Measurements from ENCODE around the gene TEAD2.
A peak's percentile ranks its signal among the peaks of the same experiment; 100 is the strongest.
"Not testable (repeated sequence)": the region's sequence is repeated elsewhere in the genome, so short reads cannot be mapped to it uniquely, and the experiment has no call there.

Gene TEAD2

GRCh38 chr19:49301165-49301865 lies 60.9 kb downstream of the TEAD2 start:
- H3K4me3 ChIP-seq (ENCODE audit: low read length in 2 of 2): no peak overlapping the region
- H3K36me3 ChIP-seq (replicated peaks in 1 of 2; ENCODE audit: control insufficient read depth in 2 of 2, insufficient read depth in 2 of 2, low read length in 2 of 2): peaks cover 2 to 32% of the 10 kb centered on the region in 2 donors
- H4K8ac ChIP-seq (ENCODE audit: low read depth, low read length): no peak overlapping the region
- H3K4me2 ChIP-seq (ENCODE audit: insufficient read depth, low read length, poor library complexity, severe bottlenecking): no peak overlapping the region
- DNase-seq (ENCODE audit: low spot score): peak; percentile 67
- no peak overlapping the region for H2BK15ac ChIP-seq (ENCODE audit: low read length)
- H2AFZ ChIP-seq (ENCODE audit: low read length): peak overlapping the region; percentile 48
- no peak overlapping the region for H2AK5ac ChIP-seq (ENCODE audit: low read depth, low read length)
- H2BK120ac ChIP-seq (ENCODE audit: low read depth, low read length): no peak overlapping the region
- H3K79me1 ChIP-seq (ENCODE audit: low read depth, low read length): no peaks in the 10 kb centered on the region
- no peaks in the 10 kb centered on the region for H3K27me3 ChIP-seq (ENCODE audit: control insufficient read depth in 3 of 3, insufficient read depth in 3 of 3, low read depth in 1 of 3, low read length in 3 of 3)
- H3K4ac ChIP-seq (ENCODE audit: low read length): no peak overlapping the region
- H3K14ac ChIP-seq (ENCODE audit: low read length): no peak overlapping the region
- no CpG with 5 or more reads among the region's 8 CpGs for WGBS, 2 donors (ENCODE audit: extremely low coverage in 2 of 2, insufficient read length in 2 of 2, insufficient replicate concordance in 1 of 2)
- H3K18ac ChIP-seq (ENCODE audit: low read length): no peak overlapping the region
- no peak overlapping the region for H2BK5ac ChIP-seq (ENCODE audit: low read length)
- H3K9me3 ChIP-seq (replicated peaks in 1 of 2; ENCODE audit: control insufficient read depth in 2 of 2, insufficient read depth in 1 of 2, low read depth in 1 of 2, low read length in 2 of 2): peaks cover 0 to 13% of the 10 kb centered on the region in 2 donors
- H3K9ac ChIP-seq (ENCODE audit: low read depth, low read length, poor library complexity): no peak overlapping the region
- H3K4me1 ChIP-seq (ENCODE audit: control insufficient read depth in 2 of 2, insufficient read depth in 1 of 2, low read depth in 1 of 2, low read length in 2 of 2): peaks cover 0 to 3% of the 10 kb centered on the region in 2 donors
- H3K27ac ChIP-seq (replicated peaks; ENCODE audit: low read length): no peak overlapping the region
- no peak overlapping the region for H2BK12ac ChIP-seq (ENCODE audit: low read length)
- no peak overlapping the region for H4K91ac ChIP-seq (ENCODE audit: low read depth, low read length, poor library complexity)
- peak overlapping the region; percentile 62 for H3K23ac ChIP-seq (ENCODE audit: low read depth, low read length, poor library complexity)

- not testable (repeated sequence) for H4K91ac ChIP-seq (ENCODE audit: low read depth, low read length, poor library complexity); DNase-seq (ENCODE audit: low spot score); H3K23ac ChIP-seq (ENCODE audit: low read depth, low read length, poor library complexity); H2BK12ac ChIP-seq (ENCODE audit: low read length); H3K9ac ChIP-seq (ENCODE audit: low read depth, low read length, poor library complexity); H3K18ac ChIP-seq (ENCODE audit: low read length); H3K27me3 ChIP-seq (ENCODE audit: control insufficient read depth in 3 of 3, insufficient read depth in 3 of 3, low read depth in 1 of 3, low read length in 3 of 3); H3K9me3 ChIP-seq (replicated peaks in 1 of 2; ENCODE audit: control insufficient read depth in 2 of 2, insufficient read depth in 1 of 2, low read depth in 1 of 2, low read length in 2 of 2); H3K4ac ChIP-seq (ENCODE audit: low read length); H4K8ac ChIP-seq (ENCODE audit: low read depth, low read length); H3K4me2 ChIP-seq (ENCODE audit: insufficient read depth, low read length, poor library complexity, severe bottlenecking); H2BK15ac ChIP-seq (ENCODE audit: low read length); H2BK120ac ChIP-seq (ENCODE audit: low read depth, low read length); H2AK5ac ChIP-seq (ENCODE audit: low read depth, low read length); H3K14ac ChIP-seq (ENCODE audit: low read length); H3K4me3 ChIP-seq (ENCODE audit: low read length in 2 of 2); H3K79me1 ChIP-seq (ENCODE audit: low read depth, low read length); H2AFZ ChIP-seq (ENCODE audit: low read length); H3K27ac ChIP-seq (replicated peaks; ENCODE audit: low read length); H3K4me1 ChIP-seq (ENCODE audit: control insufficient read depth in 2 of 2, insufficient read depth in 1 of 2, low read depth in 1 of 2, low read length in 2 of 2); H2BK5ac ChIP-seq (ENCODE audit: low read length)
- WGBS, 2 donors (ENCODE audit: extremely low coverage in 2 of 2, insufficient read length in 2 of 2, insufficient replicate concordance in 1 of 2): no CpG with 5 or more reads among the region's 3 CpGs
- peaks cover 0 to 23% of the 10 kb centered on the region in 2 donors for H3K36me3 ChIP-seq (replicated peaks in 1 of 2; ENCODE audit: control insufficient read depth in 2 of 2, insufficient read depth in 2 of 2, low read length in 2 of 2)
Measured at GRCh38 chr19:49298653-49299052, 63.6 kb downstream of the TEAD2 start.

- no peak overlapping the region for H3K4me2 ChIP-seq (ENCODE audit: insufficient read depth, low read length, poor library complexity, severe bottlenecking)
- no peaks in the 10 kb centered on the region for H3K9me3 ChIP-seq (replicated peaks in 1 of 2; ENCODE audit: control insufficient read depth in 2 of 2, insufficient read depth in 1 of 2, low read depth in 1 of 2, low read length in 2 of 2)
- H3K4me3 ChIP-seq (ENCODE audit: low read length in 2 of 2): no peak overlapping the region
- H3K27me3 ChIP-seq (ENCODE audit: control insufficient read depth in 3 of 3, insufficient read depth in 3 of 3, low read depth in 1 of 3, low read length in 3 of 3): no peaks in the 10 kb centered on the region
- no peak overlapping the region for H3K18ac ChIP-seq (ENCODE audit: low read length)
- WGBS, 2 donors (ENCODE audit: extremely low coverage in 2 of 2, insufficient read length in 2 of 2, insufficient replicate concordance in 1 of 2): no CpG with 5 or more reads among the region's 3 CpGs
- no peak overlapping the region for H2AK5ac ChIP-seq (ENCODE audit: low read depth, low read length)
- no peak overlapping the region for H3K9ac ChIP-seq (ENCODE audit: low read depth, low read length, poor library complexity)
- no peak overlapping the region for H2BK120ac ChIP-seq (ENCODE audit: low read depth, low read length)
- H3K4ac ChIP-seq (ENCODE audit: low read length): no peak overlapping the region
- no peak overlapping the region for H2AFZ ChIP-seq (ENCODE audit: low read length)
- no peak overlapping the region for H2BK5ac ChIP-seq (ENCODE audit: low read length)
- peaks cover 0 to 3% of the 10 kb centered on the region in 2 donors for H3K4me1 ChIP-seq (ENCODE audit: control insufficient read depth in 2 of 2, insufficient read depth in 1 of 2, low read depth in 1 of 2, low read length in 2 of 2)
- no peak overlapping the region for H3K27ac ChIP-seq (replicated peaks; ENCODE audit: low read length)
- H3K79me1 ChIP-seq (ENCODE audit: low read depth, low read length): no peaks in the 10 kb centered on the region
- H4K8ac ChIP-seq (ENCODE audit: low read depth, low read length): no peak overlapping the region
- H4K91ac ChIP-seq (ENCODE audit: low read depth, low read length, poor library complexity): no peak overlapping the region
- H3K14ac ChIP-seq (ENCODE audit: low read length): no peak overlapping the region
- no peak overlapping the region for H2BK12ac ChIP-seq (ENCODE audit: low read length)
- H3K36me3 ChIP-seq (replicated peaks in 1 of 2; ENCODE audit: control insufficient read depth in 2 of 2, insufficient read depth in 2 of 2, low read length in 2 of 2): peaks cover 3 to 35% of the 10 kb centered on the region in 2 donors
- no peak overlapping the region for H3K23ac ChIP-seq (ENCODE audit: low read depth, low read length, poor library complexity)
- no peak overlapping the region for H2BK15ac ChIP-seq (ENCODE audit: low read length)
- DNase-seq (ENCODE audit: low spot score): no peak
Measured at GRCh38 chr19:49297403-49297802, 64.8 kb downstream of the TEAD2 start.

GRCh38 chr19:49295208-49295880 lies 66.9 kb downstream of the TEAD2 start:
- Histone ChIP-seq H2AK5ac (ENCODE audit: low read depth, low read length) (no peak overlapping the region), H2AFZ (ENCODE audit: low read length) (no peak overlapping the region), H3K27me3 (ENCODE audit: control insufficient read depth in 3 of 3, insufficient read depth in 3 of 3, low read depth in 1 of 3, low read length in 3 of 3) (no peaks in the 10 kb centered on the region), H3K9me3 (replicated peaks in 1 of 2; ENCODE audit: control insufficient read depth in 2 of 2, insufficient read depth in 1 of 2, low read depth in 1 of 2, low read length in 2 of 2) (no peaks in the 10 kb centered on the region), H3K14ac (ENCODE audit: low read length) (no peak overlapping the region), H3K4me3 (ENCODE audit: low read length in 2 of 2) (no peak overlapping the region), H3K36me3 (replicated peaks in 1 of 2; ENCODE audit: control insufficient read depth in 2 of 2, insufficient read depth in 2 of 2, low read length in 2 of 2) (peaks cover 3 to 43% of the 10 kb centered on the region in 2 donors), H2BK5ac (ENCODE audit: low read length) (no peak overlapping the region), H3K23ac (ENCODE audit: low read depth, low read length, poor library complexity) (no peak overlapping the region), H3K4ac (ENCODE audit: low read length) (no peak overlapping the region), H2BK120ac (ENCODE audit: low read depth, low read length) (no peak overlapping the region), H3K9ac (ENCODE audit: low read depth, low read length, poor library complexity) (no peak overlapping the region), H4K91ac (ENCODE audit: low read depth, low read length, poor library complexity) (no peak overlapping the region), H3K79me1 (ENCODE audit: low read depth, low read length) (no peaks in the 10 kb centered on the region), H3K27ac (replicated peaks; ENCODE audit: low read length) (no peak overlapping the region), H2BK15ac (ENCODE audit: low read length) (no peak overlapping the region), H3K4me2 (ENCODE audit: insufficient read depth, low read length, poor library complexity, severe bottlenecking) (no peak overlapping the region), H3K4me1 (ENCODE audit: control insufficient read depth in 2 of 2, insufficient read depth in 1 of 2, low read depth in 1 of 2, low read length in 2 of 2) (no peaks in the 10 kb centered on the region), H3K18ac (ENCODE audit: low read length) (no peak overlapping the region), H4K8ac (ENCODE audit: low read depth, low read length) (no peak overlapping the region), H2BK12ac (ENCODE audit: low read length) (no peak overlapping the region)
- no peak for DNase-seq (ENCODE audit: low spot score)
- no CpG with 5 or more reads among the region's 8 CpGs for WGBS, 2 donors (ENCODE audit: extremely low coverage in 2 of 2, insufficient read length in 2 of 2, insufficient replicate concordance in 1 of 2)

Data from neuronal stem cell (in vitro differentiated cells).